OCI-M2 (cell line): ENCODE results near the gene PUDP.
"Not testable (repeated sequence)": the region's sequence is repeated elsewhere in the genome, so short reads cannot be mapped to it uniquely, and the experiment has no call there.

ENCODE experiments used
- DNase-seq: peaks from one replicate; lab custom pipeline; 2025; ENCODE audit not compliant: unreplicated experiment; lab: John Stamatoyannopoulos, UW

The PUDP gene

DNA sequence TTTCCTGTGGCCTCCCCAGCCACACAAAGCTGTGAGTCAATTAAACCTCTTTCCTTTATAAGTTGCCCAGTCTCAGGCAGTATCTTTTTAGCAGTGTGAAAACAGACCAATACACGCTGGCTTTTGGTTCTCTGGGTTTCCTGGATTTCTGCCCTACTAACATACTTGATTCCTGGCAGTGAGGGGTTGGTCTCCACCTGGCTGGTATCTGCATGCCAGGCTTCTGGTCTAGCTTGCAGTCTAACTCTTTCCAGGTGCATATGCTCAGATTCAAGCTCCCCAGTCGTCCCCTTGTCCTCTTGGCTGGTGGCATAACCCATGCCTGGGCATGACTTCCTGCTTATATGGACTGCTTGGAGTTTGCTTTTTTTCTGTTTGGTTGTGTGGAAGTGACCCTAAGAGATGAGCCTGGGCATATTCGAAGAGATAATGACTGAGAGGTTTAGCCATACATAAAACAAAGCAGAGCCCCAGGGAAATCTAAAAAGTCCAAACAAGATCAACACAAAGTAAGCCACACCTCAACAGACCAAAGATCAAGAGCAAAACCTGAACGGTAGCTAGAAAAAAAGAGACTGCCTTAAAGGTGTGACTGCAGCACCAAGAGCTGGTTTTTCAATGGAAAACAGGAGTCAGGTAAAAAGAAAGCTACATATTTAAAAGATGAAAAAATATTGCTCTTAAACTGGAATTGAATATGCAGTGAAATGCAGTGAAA lies 102.6 kb downstream of the PUDP start:
- no peak for DNase-seq

DNA sequence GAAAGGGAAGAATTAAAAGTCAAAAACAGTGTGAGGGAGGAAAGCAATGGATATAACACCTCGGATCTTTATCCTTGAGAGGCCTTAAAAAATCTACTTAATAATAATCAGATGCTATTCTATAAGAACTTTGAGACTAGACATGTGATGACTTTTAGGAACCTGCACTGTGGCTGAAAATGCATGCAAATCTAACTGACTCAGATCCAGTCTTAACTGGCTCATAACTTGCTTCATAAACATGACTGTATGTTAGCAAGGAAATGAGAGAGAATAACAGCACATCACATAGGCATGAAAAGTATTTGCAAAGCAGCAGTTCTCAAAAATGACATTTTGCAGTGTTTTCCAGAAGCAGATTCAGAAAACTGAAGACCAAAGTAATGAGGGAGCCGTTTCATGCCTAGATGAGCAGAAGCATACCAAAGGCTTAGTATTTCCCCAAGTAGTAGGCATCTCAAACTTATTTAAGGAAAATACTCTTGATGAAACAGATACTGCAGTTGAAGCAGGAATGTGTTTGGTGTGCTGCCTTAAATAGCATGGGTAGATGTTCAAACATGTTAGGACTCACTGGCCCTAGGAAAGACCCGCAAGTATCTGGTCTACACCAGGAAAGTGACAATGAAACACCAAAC lies 104.0 kb downstream of the PUDP start:
- DNase-seq, result not testable (repeated sequence)

DNA sequence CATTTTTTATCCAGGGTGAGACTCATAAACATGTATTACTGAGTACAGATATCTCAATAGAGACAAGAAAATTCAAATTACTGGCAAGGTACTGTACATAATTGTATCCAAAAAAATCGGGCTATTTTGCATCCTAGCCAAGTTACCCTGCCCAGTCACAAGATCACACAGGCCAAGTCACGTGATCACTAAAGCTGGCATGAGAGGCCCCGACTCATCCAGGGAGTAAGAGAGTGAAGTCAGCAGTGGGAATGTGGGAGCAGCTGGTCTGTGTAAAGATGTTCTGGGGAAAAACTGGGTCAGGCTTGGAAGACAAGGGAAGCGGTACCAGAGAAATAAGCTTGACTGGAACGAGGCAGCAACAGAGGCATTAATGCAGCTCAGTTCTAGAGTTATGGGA lies 119.7 kb downstream of the PUDP start:
- no peak for DNase-seq

DNA sequence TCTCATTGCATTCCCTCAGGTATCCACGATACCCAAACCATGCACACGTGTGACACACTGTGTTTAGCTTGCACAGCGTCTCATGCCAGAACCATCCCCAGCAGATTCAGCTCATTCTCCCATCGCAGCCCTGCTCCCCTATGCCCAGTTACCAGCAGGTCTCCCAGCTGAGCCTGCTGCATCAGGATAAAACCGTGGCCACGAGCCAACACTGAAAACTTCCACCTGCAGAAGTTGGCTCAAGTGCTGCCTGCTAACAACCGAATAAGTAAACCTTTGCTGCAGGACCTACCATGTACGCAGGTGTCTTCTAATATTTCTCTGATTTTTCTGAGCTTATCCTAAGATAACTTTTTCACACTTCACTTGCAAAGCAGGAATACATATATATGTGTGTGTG lies 120.9 kb downstream of the PUDP start:
- no peak for DNase-seq

GRCh38 chrX:7026365-7026764 lies 121.6 kb downstream of the PUDP start:
- DNase-seq, result not testable (repeated sequence)

DNA sequence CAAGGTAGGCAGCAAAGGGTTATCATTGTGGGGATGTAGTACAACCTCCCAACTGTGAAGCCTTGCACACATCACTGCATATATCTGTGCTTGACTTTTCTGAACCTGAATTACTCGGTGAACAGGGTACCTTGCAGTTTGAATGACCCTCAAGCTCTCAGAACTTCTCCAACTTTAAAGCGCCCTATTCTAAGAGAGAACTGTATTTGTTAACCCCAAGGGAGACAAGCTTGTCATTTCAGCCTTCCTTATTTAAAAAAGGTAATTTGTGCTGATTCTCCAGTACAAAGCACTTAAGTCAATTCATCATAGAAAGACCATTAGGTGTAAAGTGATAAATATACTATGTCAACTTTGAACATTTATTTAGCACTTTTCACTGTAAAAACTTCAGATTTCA lies 122.5 kb downstream of the PUDP start:
- DNase-seq, result no peak

DNA sequence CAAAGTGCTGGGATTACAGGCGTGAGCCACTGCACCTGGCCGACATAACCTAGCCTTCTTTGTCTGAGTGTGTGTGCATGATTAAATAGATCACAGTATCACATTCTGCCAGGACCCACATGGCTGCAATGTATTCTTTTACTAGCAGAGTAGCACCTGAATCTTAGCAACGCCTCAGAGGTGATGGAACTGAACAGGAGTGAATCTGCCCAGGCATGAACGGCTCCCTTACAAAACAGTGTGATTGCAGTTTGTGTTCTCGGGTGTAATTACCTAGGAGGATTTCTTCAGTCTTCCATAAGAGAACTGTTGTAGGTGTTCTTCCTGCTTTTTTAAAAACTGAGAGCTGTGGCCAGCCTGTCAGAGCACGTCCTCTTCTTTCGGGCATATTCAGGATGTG lies 123.1 kb downstream of the PUDP start:
- DNase-seq, result no peak

GRCh38 chrX:7022996-7023395 lies 125.0 kb downstream of the PUDP start:
- DNase-seq, result not testable (repeated sequence)

GRCh38 chrX:7021991-7022390 lies 126.0 kb downstream of the PUDP start:
- DNase-seq, result no peak

DNA sequence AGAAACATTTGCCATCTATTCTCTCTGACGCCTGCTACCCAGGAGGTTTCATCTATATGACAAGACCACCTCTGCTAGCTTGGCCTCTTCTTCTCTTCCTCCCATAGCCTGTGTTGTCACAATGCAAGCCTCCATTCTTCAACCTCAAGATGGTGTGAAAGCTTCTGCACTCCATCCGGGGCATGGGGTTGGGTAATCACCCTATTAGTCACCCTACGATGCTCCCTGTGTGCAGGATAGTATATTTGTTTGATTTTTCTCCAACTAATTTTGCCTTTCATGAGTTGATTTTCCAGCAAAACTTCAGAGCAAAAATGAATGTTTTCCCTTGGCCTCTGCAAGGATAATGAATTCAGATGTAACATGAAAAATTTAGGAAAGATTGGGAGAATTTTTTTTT lies 128.4 kb downstream of the PUDP start:
- DNase-seq, result no peak

GRCh38 chrX:7012262-7012834 lies 135.6 kb downstream of the PUDP start:
- DNase-seq, result not testable (repeated sequence)

- DNase-seq, result not testable (repeated sequence)
Measured at GRCh38 chrX:7010897-7011296, 137.1 kb downstream of the PUDP start.

DNA sequence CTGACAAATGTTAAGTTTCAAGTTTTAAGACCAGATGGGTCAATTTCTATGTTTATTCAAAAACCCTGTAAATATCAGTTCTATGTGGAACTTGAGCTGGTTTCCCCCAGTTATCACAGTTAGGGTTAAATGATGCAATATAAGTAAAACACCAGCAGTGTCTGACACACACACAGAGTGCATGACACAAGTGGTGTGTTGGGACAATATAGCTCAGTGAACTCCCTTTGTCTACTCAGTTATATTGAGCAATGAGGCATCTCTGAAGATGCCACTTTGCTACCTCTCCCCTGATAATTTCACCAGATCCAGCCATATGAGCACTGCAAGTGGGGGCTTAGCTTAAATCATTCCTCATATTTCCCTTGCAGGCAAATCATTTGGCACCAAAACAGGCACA lies 140.6 kb downstream of the PUDP start:
- DNase-seq, result not testable (repeated sequence)
